ENCODE data around the gene ADAP1.
"Not testable (repeated sequence)": the region's sequence is repeated elsewhere in the genome, so short reads cannot be mapped to it uniquely, and the experiment has no call there.

GRCh38 chr7:1002026-1002425 is 47.5 kb upstream of the ADAP1 start:
- not testable (repeated sequence) for TF ChIP-seq EZH2 (IDR thresholded peaks at IDR 0.05; ENCODE audit: insufficient read depth, poor library complexity, severe bottlenecking); EZH2phosphoT487 (IDR thresholded peaks at IDR 0.05; ENCODE audit: insufficient read depth, low read depth)
